Epithelial cell of esophagus (primary cell): ENCODE results near the gene CPZ.

ENCODE experiments used
- DNase-seq: peaks from one replicate; pipeline ENCODE4 v3.0.0; 2010; ENCODE audit warnings: low read depth
- H3K4me3 ChIP-seq: 2 replicates; pipeline ENCODE4 v1.5.1; 2011; ENCODE audit warnings: mild to moderate bottlenecking, low read length, control low read depth
- TF ChIP-seq, protein P1 (sequence below): IDR thresholded peaks from 2 replicates; pipeline ENCODE4 v1.5.1; 2011; ENCODE audit warnings: low read depth, mild to moderate bottlenecking, low read length, control low read depth, inconsistent platforms; ENCODE audit not compliant: insufficient read depth; ENCODE audit errors: missing control alignments

The CPZ gene

DNA sequence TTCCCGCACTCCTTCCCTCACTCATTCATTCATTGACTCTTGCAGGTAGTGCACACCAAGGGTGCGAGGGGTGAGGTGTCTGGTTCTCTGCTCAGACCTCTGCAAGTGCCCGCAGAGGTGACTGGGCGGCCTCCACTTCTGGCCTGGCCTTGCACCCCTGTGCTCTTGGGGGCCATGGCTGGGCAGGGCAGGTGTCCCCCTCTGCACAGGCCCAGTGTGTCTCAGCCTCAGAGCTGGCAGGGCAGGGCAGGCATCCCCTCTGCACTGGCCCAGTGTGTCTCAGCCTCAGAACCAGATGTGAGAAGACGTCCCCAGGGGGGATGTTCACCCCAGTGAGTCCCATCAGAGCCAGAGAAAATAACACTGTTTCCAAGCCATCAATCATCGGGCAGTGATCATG is 16.8 kb downstream of the CPZ start:
- TF ChIP-seq, protein P1, sequence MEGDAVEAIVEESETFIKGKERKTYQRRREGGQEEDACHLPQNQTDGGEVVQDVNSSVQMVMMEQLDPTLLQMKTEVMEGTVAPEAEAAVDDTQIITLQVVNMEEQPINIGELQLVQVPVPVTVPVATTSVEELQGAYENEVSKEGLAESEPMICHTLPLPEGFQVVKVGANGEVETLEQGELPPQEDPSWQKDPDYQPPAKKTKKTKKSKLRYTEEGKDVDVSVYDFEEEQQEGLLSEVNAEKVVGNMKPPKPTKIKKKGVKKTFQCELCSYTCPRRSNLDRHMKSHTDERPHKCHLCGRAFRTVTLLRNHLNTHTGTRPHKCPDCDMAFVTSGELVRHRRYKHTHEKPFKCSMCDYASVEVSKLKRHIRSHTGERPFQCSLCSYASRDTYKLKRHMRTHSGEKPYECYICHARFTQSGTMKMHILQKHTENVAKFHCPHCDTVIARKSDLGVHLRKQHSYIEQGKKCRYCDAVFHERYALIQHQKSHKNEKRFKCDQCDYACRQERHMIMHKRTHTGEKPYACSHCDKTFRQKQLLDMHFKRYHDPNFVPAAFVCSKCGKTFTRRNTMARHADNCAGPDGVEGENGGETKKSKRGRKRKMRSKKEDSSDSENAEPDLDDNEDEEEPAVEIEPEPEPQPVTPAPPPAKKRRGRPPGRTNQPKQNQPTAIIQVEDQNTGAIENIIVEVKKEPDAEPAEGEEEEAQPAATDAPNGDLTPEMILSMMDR, result no peak
- DNase-seq, result no peak
- no peak overlapping the region for H3K4me3 ChIP-seq

DNA sequence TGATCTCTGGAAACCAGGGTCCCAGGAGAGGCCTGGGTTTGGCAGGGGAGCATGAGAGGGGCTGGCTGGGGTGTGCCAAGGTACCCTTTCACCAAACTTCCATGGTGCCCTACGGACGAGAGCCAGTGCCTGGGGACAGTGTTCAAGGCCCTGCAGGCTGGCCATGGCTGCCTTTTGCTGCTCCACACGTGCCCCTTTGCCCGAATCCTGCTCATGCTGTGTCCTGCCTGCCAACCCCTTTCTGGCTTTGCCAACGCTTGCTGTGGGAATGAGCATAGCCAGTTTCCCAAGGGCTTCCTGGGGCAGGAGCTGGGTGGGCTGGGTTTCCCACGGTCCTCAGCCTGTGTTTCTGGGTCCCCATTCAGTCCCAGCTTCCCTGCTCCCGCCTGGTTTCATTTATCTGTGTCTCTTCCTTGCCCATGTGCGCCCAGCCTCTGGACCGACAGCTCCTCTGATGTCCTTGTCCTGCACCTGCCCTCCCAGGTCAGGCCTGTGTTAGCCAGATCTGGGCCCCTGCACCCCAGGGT is 17.3 kb downstream of the CPZ start:
- DNase-seq, result no peak

GRCh38 chr4:8610858-8611616 is 18.5 kb downstream of the CPZ start:
- H3K4me3 ChIP-seq, result no peak overlapping the region
- TF ChIP-seq, protein P1, result no peak
- DNase-seq, result no peak

More for the DNA sequence above, 17.3 kb downstream of the CPZ start:
- no peak overlapping the region for H3K4me3 ChIP-seq
- TF ChIP-seq, protein P1, result no peak

DNA sequence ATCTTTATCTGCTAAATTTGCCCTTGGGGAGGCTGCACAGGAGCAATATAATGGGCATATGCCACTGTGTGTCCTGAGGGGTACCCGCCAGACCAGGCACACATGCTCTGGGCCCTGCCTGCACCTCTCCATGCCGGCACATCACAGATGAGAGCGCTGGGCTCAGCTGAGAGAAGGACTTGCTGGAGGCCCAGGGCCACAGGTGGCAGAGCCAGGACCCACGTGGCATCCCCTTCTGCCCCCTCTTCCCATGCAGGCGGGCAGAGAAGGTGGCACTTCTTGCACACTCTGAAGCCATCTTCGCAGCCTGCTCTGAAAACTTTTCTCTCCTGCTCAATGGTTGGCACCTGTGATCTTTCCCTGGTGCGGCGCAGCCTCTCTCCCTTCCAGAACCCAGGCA is 20.1 kb downstream of the CPZ start:
- DNase-seq, result no peak
- H3K4me3 ChIP-seq, result no peak overlapping the region
- TF ChIP-seq, protein P1, result no peak

GRCh38 chr4:8613421-8614364 is 21.1 kb downstream of the CPZ start:
- H3K4me3 ChIP-seq, result no peak overlapping the region
- TF ChIP-seq, protein P1, result no peak
- DNase-seq, result no peak

DNA sequence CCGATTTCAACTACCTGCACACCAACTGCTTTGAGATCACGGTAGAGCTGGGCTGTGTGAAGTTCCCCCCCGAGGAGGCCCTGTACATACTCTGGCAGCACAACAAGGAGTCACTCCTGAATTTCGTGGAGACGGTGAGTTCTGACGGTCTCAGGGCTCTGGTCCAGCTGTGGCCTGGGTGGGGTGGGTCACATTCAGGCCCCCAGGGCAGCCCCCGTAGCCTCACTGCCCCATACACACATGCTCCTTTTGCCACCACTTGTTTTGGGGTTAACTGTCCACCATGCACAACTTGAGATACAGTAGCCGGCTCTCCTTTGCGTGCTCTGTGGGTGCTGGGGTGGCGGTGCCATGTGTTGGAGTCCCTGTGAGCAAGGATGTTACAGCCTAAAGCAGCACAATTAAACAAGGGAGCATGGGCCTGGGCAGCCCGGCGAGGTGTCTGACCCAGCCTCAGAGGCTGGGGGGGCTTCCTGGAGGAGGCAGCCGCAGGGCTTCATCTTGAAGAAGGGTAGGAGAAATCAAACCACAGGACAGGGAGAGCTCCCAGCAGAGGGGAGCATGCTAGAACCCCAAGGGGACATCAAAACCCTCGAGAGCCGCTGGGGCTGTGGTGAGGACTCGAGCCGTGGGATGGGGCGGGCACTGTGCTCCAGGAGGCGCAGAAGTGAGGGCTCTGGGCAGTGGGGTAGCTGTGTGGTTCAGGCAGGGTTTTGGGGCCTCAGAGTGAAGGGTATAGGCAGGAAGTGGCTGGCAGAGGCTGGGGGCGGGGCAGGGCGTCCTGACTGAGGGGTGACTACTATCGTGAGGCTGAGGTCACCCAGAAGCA is 22.0 kb downstream of the CPZ start:
- DNase-seq, result no peak
- TF ChIP-seq, protein P1, result no peak
- no peak overlapping the region for H3K4me3 ChIP-seq
